Fibroblast of skin of right biceps (primary cell): ENCODE data around the gene GIMD1.

Experiments
- DNase-seq: peaks from one replicate; pipeline ENCODE4 v3.0.0-alpha.2; 2013

Gene GIMD1

DNA sequence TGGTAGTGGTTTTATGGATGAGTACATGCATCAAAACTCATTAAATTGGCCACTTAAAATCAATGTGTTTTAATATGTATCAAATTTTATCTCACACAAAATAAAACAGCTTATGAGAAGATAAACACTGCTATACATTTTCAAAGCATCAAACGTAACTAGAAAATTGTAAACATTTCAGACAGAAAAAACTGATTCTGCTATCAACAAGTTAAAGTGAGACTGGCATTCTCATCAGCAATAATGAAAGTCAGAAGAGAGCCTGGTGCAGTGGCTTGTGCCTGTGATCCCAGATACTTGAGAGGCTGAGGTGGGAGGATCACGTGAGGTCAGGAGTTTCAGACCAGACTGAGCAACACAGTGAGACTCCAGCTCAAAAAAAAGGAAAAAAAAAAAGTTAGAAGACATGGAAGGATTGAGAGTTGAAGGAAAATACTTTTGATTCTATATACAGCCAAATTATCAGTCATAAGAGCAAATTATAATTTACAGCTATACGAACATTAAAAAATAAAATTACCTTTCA lies 55.5 kb downstream of the GIMD1 start:
- peak; percentile 12 for DNase-seq

DNA sequence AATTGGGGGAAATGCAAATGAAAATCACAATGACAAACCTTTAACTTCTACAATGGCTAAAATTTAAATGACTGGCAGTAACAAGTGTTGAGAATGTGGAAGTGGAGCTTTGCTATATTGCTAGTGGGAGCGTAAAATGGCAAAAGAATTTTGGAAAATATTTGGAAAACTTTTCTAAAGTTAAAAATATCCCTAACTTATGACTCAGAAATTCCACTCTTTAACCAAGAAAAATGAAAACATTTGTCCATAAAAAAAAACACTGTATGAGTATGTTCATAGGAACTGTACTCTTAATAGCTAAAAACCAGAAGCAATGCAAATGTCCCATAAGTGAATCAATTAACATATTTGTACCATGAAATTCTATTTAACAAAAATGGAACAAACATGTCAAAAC lies 56.2 kb downstream of the GIMD1 start:
- peak; percentile 83 for DNase-seq
